Testis (tissue), 3 donors: ENCODE results near the gene SAMD4B. TPM values are rescaled to one million over a fixed set of nuclear protein-coding genes. Genes with fewer than 3 reads are reported as not detected.

Experiments
- DNase-seq: peaks from one replicate; pipeline ENCODE4 v3.0.0-alpha.2; 2019
- H3K27ac ChIP-seq, 2 donors: fragments of 200-600 bp; sonication (generic); one replicate each; pipeline ENCODE4 v1.5.1; 2019
- H3K27me3 ChIP-seq: fragments of 200-600 bp; sonication (generic); one replicate; pipeline ENCODE4 v1.5.1; 2019
- H3K36me3 ChIP-seq: fragments of 200-600 bp; sonication (generic); one replicate; pipeline ENCODE4 v1.5.1; 2017; ENCODE audit warnings: low read depth; ENCODE audit errors: missing control alignments
- H3K4me1 ChIP-seq: fragments of 200-600 bp; sonication (generic); one replicate; pipeline ENCODE4 v1.5.1; 2019
- H3K4me3 ChIP-seq, 2 donors: fragments of 200-600 bp; sonication (generic); one replicate each; pipeline ENCODE4 v1.5.1; 2017 to 2019
- H3K9me3 ChIP-seq: fragments of 200-600 bp; sonication (generic); one replicate; pipeline ENCODE4 v1.5.1; 2017
- CTCF ChIP-seq, 3 experiments: fragments of 450-650 bp in 2 of 3; fragments of 200-600 bp in 1 of 3; sonication (generic) in 1 of 3; IDR thresholded peaks; one replicate each; pipeline ENCODE4 v1.5.1; 2016 to 2019; ENCODE audit warnings: antibody characterized with exemption in 3 of 3, mild to moderate bottlenecking in 2 of 3, moderate library complexity in 1 of 3
- POLR2A ChIP-seq: fragments of 450-650 bp; IDR thresholded peaks from one replicate; pipeline ENCODE4 v1.6.1; 2017; ENCODE audit warnings: antibody characterized with exemption, mild to moderate bottlenecking, moderate library complexity
- WGBS, 2 donors: methylation state at CpG; one replicate each; pipeline ENCODE4 v1.1.5; 2018; 5-methylcytosine and 5-hydroxymethylcytosine counted together
- intact Hi-C: fragments of 100-400 bp; cut with DNase I; formaldehyde crosslinking; loops from one replicate; pipeline ENCODE4 v1.15.1; 2023; ENCODE audit warnings: low total_unique reads
- polyA plus RNA-seq: library from polyadenylated mRNA; stranded (reverse); fragments of 350-450 nt; fragmentation: Illumina TruSeq; extraction: RNeasy Lipid Tissue Mini Kit (QIAGEN cat#74804); gene quantifications from one replicate; pipeline ENCODE4 v1.2.3, GENCODE V29; 2014; ENCODE audit warnings: low read depth, low replicate concordance; ENCODE audit not compliant: insufficient read depth
- total RNA-seq, 2 donors: library from RNA; depleted of rRNA; stranded (reverse); fragments of >200 nt; gene quantifications; one replicate each; pipeline ENCODE4 v1.2.3, GENCODE V29; 2016

The SAMD4B gene
- total and polyA plus RNA-seq, 3 donors from 2014 or later: 159 to 276 (median 228) TPM

- no peaks in the 10 kb centered on the region for H3K36me3 ChIP-seq
- intact Hi-C loops: no loop called here
- no peaks in the 10 kb centered on the region for H3K9me3 ChIP-seq
- H3K27ac ChIP-seq: no peak overlapping the region
- H3K4me3 ChIP-seq: no peak overlapping the region
- H3K27me3 ChIP-seq: no peaks in the 10 kb centered on the region
- WGBS, 2 donors: 83 to 86% methylated on average over 7 of the region's 7 CpGs
- DNase-seq: no peak
- peaks cover 11% of the 10 kb centered on the region for H3K4me1 ChIP-seq
- TF ChIP-seq CTCF (IDR thresholded peaks at IDR 0.05): no peak
- TF ChIP-seq POLR2A: no peak
These were observed 44.3 kb downstream of the SAMD4B start for GRCh38 chr19:39386557-39386956.

GRCh38 chr19:39388657-39389056 lies 46.4 kb downstream of the SAMD4B start:
- Histone ChIP-seq H3K27me3 (no peaks in the 10 kb centered on the region), H3K36me3 (no peaks in the 10 kb centered on the region), H3K27ac (no peak overlapping the region), H3K4me3 (no peak overlapping the region), H3K4me1 (peaks cover 21% of the 10 kb centered on the region), H3K9me3 (no peaks in the 10 kb centered on the region)
- TF ChIP-seq CTCF (IDR thresholded peaks at IDR 0.05) (no peak), POLR2A (no peak)
- no peak for DNase-seq
- WGBS, 2 donors: 81 to 84% methylated on average over 5 of the region's 5 CpGs
- intact Hi-C loops: no loop called here

GRCh38 chr19:39389631-39390414 lies 47.6 kb downstream of the SAMD4B start:
- 42 to 48% methylated on average over 12 to 13 of the region's 13 CpGs for WGBS, 2 donors
- TF ChIP-seq POLR2A: no peak
- TF ChIP-seq CTCF (IDR thresholded peaks at IDR 0.05): no peak
- Histone ChIP-seq H3K36me3 (no peaks in the 10 kb centered on the region), H3K4me3 (peak overlapping the region; percentile 89 to 91), H3K27me3 (no peaks in the 10 kb centered on the region), H3K27ac (peak overlapping the region; percentile 99 to 100), H3K4me1 (peaks cover 21% of the 10 kb centered on the region), H3K9me3 (no peaks in the 10 kb centered on the region)
- intact Hi-C loops: no loop called here
- DNase-seq: no peak

- DNase-seq: peak; percentile 86
- Histone ChIP-seq H3K9me3 (no peaks in the 10 kb centered on the region), H3K4me3 (peak overlapping the region; percentile 89 to 91), H3K27me3 (no peaks in the 10 kb centered on the region), H3K4me1 (peaks cover 21% of the 10 kb centered on the region), H3K36me3 (no peaks in the 10 kb centered on the region), H3K27ac (peak overlapping the region; percentile 99 to 100)
- intact Hi-C loops: no loop called here
- TF ChIP-seq POLR2A: no peak
- TF ChIP-seq CTCF (IDR thresholded peaks at IDR 0.05): no peak
- WGBS, 2 donors: 0 to 2% methylated on average over 10 of the region's 10 CpGs
These were observed 48.2 kb downstream of the SAMD4B start for GRCh38 chr19:39390451-39390750.
